Measurements from ENCODE around the gene MRFAP1L1. TPM values are rescaled to one million over a fixed set of nuclear protein-coding genes. Genes with fewer than 3 reads are reported as not detected.

The MRFAP1L1 gene
- total RNA-seq, 1 donor from 2014 or later: 68.8 TPM

DNA sequence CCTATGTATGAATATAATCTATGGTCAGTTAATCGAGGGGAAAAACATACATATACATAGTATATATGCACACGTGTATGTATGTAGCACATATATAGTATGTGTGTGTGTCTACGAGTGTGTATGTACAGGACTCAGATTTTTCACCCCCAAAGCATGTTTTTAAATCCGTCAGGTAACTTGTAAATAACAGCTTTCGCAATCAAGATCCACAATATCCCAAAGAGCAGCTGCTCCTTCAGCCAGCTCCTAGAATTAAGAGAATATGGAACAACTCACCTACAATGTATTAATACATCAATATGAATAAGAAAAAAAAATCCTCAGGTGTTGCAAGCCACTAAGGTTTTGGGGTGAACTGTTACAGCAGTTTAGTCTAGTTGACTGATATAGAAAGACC, 3.5 kb downstream of the MRFAP1L1 start:
- Mint-ChIP-seq H3K4me3 (no peak overlapping the region), H3K4me1 (peaks cover 31% of the 10 kb centered on the region), H3K27me3 (ENCODE audit: low read depth) (no peaks in the 10 kb centered on the region), H3K36me3 (peaks cover 66% of the 10 kb centered on the region), H3K9me3 (peaks cover 35% of the 10 kb centered on the region), H3K27ac (no peak overlapping the region)
- DNase-seq (ENCODE audit: low spot score in 2 of 2, unreplicated experiment in 2 of 2): no peak
- TF ChIP-seq, protein P1, sequence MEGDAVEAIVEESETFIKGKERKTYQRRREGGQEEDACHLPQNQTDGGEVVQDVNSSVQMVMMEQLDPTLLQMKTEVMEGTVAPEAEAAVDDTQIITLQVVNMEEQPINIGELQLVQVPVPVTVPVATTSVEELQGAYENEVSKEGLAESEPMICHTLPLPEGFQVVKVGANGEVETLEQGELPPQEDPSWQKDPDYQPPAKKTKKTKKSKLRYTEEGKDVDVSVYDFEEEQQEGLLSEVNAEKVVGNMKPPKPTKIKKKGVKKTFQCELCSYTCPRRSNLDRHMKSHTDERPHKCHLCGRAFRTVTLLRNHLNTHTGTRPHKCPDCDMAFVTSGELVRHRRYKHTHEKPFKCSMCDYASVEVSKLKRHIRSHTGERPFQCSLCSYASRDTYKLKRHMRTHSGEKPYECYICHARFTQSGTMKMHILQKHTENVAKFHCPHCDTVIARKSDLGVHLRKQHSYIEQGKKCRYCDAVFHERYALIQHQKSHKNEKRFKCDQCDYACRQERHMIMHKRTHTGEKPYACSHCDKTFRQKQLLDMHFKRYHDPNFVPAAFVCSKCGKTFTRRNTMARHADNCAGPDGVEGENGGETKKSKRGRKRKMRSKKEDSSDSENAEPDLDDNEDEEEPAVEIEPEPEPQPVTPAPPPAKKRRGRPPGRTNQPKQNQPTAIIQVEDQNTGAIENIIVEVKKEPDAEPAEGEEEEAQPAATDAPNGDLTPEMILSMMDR (IDR thresholded peaks at IDR 0.05; ENCODE audit: unreplicated experiment): no peak

DNA sequence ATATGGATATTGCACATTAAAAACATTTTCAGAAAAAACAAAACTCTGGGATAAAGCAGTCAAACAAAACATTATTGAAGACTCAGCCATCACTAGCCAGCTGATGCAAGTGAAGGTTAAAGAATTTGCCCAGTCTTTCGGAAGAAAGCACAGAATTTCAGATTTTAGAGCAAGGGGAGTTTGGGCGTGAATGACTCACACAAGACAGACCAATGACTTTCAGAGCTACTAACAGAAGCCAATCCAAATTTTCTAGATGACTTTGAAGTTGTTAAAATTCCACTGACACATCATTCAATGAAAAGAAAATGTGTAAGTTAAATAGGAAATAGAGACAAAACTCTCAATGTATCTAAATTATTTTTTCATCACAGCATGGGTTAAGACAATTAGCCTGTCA, 4.0 kb downstream of the MRFAP1L1 start:
- Mint-ChIP-seq H3K4me3 (no peak overlapping the region), H3K9me3 (peaks cover 35% of the 10 kb centered on the region), H3K27me3 (ENCODE audit: low read depth) (no peaks in the 10 kb centered on the region), H3K36me3 (peaks cover 68% of the 10 kb centered on the region), H3K27ac (no peak overlapping the region), H3K4me1 (peaks cover 31% of the 10 kb centered on the region)
- TF ChIP-seq, protein P1 (IDR thresholded peaks at IDR 0.05; ENCODE audit: unreplicated experiment): no peak
- no peak for DNase-seq (ENCODE audit: low spot score in 2 of 2, unreplicated experiment in 2 of 2)

DNA sequence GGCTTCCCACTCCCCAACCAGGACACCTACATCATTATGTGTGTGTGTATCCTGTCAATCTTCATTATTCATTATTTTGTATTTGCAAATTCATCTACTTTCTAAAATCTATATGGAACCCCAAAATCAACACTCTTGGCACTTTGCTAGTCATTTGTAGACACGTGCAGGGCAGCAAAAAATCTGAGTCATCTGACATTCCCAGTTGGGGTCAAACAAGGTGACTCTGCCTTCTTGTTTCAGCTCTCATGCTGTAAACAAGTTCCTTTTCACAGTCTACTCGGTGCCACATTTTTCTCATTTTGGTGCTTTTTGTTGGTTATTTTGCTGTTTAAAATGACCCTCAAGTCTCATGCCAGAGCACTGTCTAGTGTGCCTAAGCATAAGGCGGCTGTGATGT, 5.9 kb downstream of the MRFAP1L1 start:
- TF ChIP-seq, protein P1 (IDR thresholded peaks at IDR 0.05; ENCODE audit: unreplicated experiment): no peak
- Mint-ChIP-seq H3K27me3 (ENCODE audit: low read depth) (no peaks in the 10 kb centered on the region), H3K9me3 (peaks cover 35% of the 10 kb centered on the region), H3K4me1 (peaks cover 23% of the 10 kb centered on the region), H3K36me3 (peaks cover 79% of the 10 kb centered on the region), H3K27ac (no peak overlapping the region), H3K4me3 (no peak overlapping the region)
- no peak for DNase-seq (ENCODE audit: low spot score in 2 of 2, unreplicated experiment in 2 of 2)

DNA sequence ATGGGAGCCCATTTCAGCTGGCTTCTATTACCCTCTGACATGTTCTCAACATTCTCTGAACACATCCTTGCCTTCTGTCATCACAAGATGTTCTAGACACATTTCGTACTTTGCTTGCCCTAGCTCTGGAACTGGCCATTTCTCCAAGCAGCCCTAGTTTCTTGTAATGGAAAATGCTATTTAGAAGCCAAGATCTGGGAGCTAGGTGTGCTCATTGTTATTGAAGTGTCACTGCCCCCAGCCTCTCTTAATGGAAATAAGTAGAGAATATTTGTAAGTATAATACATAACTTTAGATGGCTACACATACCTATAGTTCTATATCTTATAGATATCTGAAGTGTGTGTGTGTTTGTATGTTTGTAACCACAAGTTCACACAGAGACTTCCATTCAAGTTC, 6.9 kb downstream of the MRFAP1L1 start:
- Mint-ChIP-seq H3K36me3 (peaks cover 77% of the 10 kb centered on the region), H3K27ac (no peak overlapping the region), H3K4me1 (peaks cover 12% of the 10 kb centered on the region), H3K27me3 (ENCODE audit: low read depth) (no peaks in the 10 kb centered on the region), H3K4me3 (no peak overlapping the region), H3K9me3 (peaks cover 31% of the 10 kb centered on the region)
- DNase-seq (ENCODE audit: low spot score in 2 of 2, unreplicated experiment in 2 of 2): no peak
- TF ChIP-seq, protein P1 (IDR thresholded peaks at IDR 0.05; ENCODE audit: unreplicated experiment): no peak

DNA sequence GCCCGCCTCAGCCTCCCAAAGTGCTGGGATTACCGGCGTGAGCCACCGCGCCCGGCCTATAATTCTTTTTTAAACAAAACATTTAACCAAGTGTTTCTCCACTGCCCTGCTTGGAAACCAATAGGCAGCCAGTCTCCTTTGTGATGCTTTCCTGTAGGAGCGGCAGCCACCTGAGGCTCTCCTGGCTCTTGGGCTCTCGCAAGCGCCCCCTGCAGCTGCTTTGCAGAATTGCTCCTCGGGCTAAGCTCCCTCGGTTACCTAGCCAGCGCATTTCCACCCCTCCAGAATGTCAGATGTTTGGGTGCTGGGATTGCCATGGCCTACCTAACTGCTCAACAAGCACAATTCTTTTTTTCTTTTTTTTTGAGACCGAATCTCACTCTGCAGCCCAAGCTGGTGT, 8.3 kb downstream of the MRFAP1L1 start:
- no peak for DNase-seq (ENCODE audit: low spot score in 2 of 2, unreplicated experiment in 2 of 2)

More for the DNA sequence above, 8.3 kb downstream of the MRFAP1L1 start:
- Mint-ChIP-seq H3K36me3 (peaks cover 66% of the 10 kb centered on the region), H3K27ac (no peak overlapping the region), H3K9me3 (peaks cover 31% of the 10 kb centered on the region), H3K4me3 (no peak overlapping the region), H3K4me1 (peaks cover 4% of the 10 kb centered on the region), H3K27me3 (ENCODE audit: low read depth) (no peaks in the 10 kb centered on the region)
- TF ChIP-seq, protein P1 (IDR thresholded peaks at IDR 0.05; ENCODE audit: unreplicated experiment): peak; percentile 15

Measured in mesothelial cell of epicardium (in vitro differentiated cells).